ENCODE measurements around the gene PLXNB3.

The PLXNB3 gene

GRCh38 chrX:153818571-153819383 is 54.7 kb downstream of the PLXNB3 start:
- peak; percentile 34 for DNase-seq

GRCh38 chrX:153819384-153820040 is 55.5 kb downstream of the PLXNB3 start:
- no peak for DNase-seq

- no peak for DNase-seq
Observed at GRCh38 chrX:153820601-153821000, 56.6 kb downstream of the PLXNB3 start.

- DNase-seq: no peak
Observed at GRCh38 chrX:153821066-153821465, 57.0 kb downstream of the PLXNB3 start.

- no peak for DNase-seq
Observed at GRCh38 chrX:153824348-153824747, 60.3 kb downstream of the PLXNB3 start.

GRCh38 chrX:153825042-153825441 is 61.0 kb downstream of the PLXNB3 start:
- DNase-seq: no peak
